HG03378 (cell line): ENCODE data around the gene FGFRL1.

Source experiments
- ATAC-seq: cut with Tn5 transposase; IDR thresholded peaks from one replicate; pipeline ENCODE4 v1.9.1; 2021; ENCODE audit warnings: mild to moderate bottlenecking, moderate library complexity; ENCODE audit not compliant: unreplicated experiment

FGFRL1 gene

DNA sequence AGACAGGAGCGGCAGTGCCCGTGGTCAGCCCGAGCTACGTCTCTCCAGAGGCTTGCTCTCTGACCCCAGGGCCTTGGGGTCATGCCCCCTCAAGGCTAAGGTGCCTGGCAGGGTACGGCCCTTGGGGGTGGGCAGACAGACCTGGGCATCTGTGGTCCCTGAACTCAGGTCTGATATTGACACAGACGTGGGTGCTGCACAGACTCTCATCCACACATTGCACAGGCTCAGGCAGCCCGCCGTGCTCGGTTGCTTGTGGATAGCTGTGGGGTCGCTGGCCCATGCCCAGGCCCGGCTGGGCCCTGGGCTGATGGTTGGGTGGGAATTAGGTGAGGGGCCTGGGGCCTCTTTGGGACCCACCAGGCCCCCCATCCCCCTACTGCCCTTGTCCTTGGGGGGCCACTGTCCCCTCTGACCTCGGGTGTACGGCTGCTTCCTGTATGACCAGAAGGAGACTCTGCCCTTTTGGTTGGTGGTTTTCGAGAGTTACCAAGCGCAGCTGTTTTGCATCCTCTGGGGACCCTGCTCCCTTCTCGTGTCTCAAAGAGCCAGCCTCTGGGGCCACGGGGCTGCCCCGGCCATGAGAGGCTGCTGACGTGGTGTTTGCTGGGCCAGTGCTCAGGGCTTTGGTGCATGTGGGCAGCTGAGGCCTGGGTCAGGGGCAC is 10.1 kb downstream of the FGFRL1 start:
- ATAC-seq = peak; percentile 77

DNA sequence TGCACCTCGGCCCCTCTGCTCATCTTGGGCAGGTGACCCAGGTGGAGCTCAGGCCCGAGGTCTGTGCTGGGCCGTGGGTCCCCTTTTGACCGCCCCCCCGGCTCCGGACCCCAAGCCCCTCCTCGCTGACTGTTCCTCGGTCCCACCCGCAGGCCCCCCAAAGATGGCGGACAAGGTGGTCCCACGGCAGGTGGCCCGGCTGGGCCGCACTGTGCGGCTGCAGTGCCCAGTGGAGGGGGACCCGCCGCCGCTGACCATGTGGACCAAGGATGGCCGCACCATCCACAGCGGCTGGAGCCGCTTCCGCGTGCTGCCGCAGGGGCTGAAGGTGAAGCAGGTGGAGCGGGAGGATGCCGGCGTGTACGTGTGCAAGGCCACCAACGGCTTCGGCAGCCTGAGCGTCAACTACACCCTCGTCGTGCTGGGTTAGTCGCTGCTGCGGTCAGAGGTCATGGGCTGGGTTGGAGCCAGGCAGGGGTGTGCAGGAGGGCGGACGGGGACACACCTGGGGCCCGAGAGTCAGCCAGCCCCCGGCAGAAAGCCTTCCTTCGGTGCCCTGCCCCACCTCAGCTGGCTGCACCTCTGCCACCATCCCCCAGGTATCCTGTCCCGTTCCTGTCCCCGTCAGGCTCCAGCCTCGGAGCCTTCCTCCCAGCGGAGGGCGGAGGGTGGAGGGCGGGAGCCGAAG is 10.8 kb downstream of the FGFRL1 start:
- no peak for ATAC-seq

DNA sequence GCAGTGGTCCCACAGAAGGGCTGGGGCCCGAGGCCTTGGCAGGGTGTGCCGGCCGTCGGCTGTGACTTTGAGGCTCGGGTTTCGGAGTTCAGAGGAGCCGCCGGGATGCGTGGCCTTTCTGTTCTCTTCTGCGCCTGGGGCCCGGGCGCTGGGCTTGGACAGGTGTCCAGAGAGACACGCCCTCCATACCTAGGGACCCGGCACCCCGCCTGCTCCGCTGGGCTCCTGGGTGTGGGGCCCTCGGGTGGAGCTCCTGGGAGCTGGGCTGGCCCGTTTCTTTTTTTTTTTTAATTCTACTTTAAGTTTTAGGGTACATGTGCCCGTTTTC is 11.3 kb downstream of the FGFRL1 start:
- ATAC-seq = no peak

DNA sequence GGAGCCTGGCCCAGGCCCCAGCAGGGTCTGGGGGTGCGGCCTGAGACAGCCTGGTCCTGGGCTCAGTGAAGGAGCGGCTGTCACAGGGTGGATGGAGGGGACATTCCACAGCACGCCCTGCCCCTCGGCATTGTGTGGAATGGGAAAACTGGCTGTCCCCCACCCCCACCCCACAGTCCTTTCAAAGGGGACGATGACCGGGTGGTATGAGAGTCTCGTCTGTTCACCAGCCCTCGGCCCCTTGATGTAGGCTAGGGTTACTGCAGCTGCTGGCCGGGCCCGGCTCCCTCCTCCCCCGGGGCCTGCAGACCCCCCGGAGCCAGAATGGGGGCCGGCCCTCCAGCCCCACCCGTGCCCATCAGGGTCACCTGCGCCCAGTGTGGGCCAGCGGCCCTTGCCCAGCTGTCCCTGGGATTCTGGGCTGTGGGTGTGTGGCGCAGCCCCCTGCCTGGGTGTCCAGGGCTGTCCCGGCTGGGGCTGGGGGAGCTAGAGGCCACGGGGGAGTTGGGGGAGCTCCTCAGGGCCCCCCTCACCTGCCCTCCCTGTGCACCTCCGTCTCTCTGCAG is 11.7 kb downstream of the FGFRL1 start:
- ATAC-seq = no peak

DNA sequence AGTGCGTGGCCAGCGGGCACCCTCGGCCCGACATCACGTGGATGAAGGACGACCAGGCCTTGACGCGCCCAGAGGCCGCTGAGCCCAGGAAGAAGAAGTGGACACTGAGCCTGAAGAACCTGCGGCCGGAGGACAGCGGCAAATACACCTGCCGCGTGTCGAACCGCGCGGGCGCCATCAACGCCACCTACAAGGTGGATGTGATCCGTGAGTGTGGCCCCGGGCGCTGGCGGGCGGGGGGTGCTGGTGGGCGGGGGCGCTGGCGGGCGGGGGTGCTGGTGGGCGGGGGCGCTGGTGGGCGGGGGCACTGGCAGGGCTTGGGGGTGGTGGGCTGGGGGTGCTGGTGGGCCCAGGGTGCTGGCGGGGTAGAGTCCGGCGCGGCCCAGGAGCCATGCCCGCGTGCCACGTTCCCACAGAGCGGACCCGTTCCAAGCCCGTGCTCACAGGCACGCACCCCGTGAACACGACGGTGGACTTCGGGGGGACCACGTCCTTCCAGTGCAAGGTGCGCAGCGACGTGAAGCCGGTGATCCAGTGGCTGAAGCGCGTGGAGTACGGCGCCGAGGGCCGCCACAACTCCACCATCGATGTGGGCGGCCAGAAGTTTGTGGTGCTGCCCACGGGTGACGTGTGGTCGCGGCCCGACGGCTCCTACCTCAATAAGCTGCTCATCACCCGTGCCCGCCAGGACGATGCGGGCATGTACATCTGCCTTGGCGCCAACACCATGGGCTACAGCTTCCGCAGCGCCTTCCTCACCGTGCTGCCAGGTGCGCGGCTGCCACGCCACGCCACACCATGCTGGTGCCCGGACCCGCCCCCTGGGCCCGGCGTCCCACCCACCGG is 12.7 kb downstream of the FGFRL1 start:
- no peak for ATAC-seq

DNA sequence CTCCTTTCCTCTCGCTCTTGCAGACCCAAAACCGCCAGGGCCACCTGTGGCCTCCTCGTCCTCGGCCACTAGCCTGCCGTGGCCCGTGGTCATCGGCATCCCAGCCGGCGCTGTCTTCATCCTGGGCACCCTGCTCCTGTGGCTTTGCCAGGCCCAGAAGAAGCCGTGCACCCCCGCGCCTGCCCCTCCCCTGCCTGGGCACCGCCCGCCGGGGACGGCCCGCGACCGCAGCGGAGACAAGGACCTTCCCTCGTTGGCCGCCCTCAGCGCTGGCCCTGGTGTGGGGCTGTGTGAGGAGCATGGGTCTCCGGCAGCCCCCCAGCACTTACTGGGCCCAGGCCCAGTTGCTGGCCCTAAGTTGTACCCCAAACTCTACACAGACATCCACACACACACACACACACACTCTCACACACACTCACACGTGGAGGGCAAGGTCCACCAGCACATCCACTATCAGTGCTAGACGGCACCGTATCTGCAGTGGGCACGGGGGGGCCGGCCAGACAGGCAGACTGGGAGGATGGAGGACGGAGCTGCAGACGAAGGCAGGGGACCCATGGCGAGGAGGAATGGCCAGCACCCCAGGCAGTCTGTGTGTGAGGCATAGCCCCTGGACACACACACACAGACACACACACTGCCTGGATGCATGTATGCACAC is 13.6 kb downstream of the FGFRL1 start:
- ATAC-seq = no peak

DNA sequence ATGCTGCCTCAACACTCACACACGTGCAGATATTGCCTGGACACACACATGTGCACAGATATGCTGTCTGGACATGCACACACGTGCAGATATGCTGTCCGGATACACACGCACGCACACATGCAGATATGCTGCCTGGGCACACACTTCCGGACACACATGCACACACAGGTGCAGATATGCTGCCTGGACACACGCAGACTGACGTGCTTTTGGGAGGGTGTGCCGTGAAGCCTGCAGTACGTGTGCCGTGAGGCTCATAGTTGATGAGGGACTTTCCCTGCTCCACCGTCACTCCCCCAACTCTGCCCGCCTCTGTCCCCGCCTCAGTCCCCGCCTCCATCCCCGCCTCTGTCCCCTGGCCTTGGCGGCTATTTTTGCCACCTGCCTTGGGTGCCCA is 14.7 kb downstream of the FGFRL1 start:
- ATAC-seq = peak; percentile 60

DNA sequence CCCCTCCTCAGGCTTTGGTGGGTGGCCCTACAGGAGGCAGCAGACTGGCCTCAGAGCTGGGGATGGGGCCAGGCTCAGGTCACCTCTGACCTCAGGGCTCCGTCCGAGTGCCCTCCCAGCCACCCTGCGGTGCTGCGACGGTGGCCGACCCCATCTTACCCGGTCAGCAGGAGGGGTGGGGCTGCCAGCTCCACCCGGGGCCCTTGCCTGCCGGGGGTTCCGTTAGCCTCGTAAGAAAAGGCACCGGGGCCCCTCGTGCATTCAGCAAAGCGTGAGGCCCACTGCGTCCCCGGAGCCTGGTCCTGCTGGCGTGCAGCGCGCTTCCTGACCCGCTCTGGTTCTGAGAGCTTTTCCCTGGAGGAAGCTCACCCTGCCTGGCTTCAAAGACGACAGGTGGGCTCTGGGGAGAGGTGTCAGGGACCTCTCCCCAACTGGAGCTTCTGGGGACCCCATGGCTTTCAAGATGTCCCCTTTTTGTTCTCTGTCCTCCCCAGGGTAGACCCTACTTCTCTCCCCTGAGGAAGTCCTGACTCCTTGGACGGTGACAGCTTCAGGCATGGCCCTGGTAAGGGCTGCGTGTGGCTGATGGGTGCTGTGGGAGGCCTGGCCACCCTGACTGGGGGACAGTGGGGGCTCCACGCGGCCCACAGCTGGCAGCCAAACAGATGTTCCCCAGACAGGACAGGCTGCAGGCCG is 15.9 kb downstream of the FGFRL1 start:
- no peak for ATAC-seq

DNA sequence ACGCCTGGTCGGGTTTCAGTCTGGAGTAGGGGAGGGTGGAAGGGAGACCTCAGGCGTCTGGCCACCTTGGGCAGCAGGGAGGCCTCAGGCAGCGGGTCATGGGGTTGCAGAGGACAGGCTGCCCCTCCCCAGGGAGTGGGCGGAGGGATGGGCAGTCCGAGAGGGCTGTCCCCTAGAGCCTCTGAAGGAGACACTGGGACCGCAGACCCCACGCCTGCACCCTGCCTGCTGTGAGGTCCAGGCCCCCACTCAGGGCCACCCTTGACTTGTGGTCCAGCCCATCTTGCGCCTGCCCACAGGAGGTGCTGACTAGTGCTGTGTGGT is 16.5 kb downstream of the FGFRL1 start:
- no peak for ATAC-seq

DNA sequence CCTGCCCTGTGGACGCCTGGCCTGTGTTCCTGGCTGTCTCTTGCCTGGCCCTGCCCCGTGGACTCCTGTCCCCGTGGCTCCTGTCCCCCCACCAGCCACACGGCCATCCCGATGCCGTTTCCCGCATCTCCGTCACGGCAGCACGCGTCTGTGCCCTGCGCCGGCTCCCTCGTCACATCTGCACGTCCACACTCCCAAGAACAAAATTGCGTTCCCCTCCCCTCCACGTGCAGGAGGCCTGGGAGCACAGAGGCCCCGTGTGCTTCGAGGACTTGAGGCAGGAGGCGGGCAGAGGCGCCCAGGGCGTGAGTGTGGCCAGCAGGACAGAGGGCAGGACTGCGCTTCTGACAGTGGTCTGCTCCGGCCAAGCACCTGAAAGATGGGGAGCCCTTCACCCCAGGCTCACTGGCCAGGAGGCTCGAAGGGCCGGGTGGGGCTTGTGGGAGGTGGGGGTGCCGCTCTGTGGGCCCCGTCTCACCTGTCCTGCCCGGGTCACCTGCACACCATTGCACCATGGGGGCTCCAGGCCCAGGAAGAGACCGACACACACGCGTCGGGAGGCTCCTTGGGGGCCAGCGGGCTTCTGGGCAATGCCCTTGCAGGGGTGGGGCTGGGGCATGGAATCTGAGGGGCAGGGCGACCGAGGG is 17.3 kb downstream of the FGFRL1 start:
- ATAC-seq = no peak

DNA sequence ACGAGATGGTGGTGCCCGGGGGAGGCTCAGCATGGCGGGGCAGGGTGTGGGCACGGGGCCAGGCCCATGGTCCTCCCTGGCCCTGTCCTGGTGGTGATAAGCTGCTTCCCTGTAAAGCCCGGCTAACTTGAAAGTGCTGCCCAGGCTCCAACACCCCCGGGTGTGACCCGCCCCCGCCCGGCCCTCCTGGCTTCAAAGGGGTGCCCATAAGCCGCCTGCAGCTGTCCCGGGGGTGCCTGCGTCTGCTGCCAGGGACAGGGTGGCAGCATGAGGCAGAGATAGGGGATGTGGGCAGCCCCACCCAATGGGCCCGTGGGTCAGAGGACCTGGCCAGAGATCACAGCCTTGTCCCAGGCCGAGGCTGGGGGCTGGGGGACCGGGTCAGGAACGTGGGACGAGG is 18.1 kb downstream of the FGFRL1 start:
- no peak for ATAC-seq

DNA sequence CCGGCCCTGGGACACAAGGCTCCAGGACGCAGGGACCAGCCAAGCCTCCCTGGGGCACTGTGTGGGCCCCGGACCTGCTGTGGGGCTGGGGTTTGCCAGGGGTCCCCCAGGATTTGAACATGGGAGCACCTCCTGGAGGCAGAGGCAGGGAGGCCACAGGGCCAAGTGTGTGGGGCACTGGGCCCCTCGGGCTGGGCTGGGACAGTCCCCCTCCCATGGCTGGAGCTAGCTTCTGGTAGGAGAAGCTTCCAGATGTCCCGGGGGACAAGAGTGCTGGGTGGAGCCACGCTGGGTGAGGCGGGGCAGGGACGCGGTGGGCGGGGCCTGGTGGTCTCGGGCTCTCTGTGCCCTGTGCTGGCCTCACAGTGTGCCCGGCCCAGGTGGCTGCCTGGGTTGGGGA is 18.6 kb downstream of the FGFRL1 start:
- no peak for ATAC-seq

DNA sequence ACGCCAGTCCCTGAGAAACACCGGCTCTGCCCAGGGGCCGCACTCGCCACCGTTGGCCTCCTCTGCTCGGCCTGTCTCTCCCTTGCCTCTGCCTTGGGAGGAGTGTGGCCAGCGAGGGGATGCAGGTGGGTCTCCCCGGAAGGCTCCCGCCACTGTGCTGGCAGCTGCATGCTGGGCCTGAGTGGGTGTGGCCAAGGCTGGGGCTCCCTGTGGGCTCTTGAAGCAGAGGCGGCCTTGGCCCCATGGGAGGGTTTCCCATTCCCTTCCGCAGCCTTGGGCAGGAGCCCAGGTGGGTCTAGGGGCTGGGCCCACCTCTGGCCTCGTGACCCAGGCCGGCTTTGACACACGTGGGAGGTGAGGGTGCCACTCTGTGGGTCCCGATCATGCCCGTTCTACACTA is 19.1 kb downstream of the FGFRL1 start:
- no peak for ATAC-seq

DNA sequence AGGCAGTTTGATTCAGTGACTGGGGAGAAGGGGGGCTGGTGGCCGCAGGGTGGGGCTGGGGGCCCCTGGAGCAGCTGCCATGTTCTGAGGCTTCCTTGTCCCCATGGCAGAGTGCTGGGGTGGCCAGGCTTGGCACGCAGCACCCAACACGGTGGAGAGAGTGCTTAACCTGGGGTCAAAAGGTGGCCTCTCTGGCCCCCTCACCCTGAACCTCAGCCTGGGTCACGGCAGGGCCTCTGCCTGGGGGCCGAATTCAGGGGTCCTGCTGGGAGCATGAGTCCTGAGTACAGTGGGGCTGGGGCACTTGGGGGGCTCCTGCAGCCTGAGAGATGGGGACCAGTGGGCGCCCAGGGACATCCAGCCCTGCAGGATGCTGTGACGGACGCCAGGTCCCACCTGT is 19.9 kb downstream of the FGFRL1 start:
- ATAC-seq = no peak

DNA sequence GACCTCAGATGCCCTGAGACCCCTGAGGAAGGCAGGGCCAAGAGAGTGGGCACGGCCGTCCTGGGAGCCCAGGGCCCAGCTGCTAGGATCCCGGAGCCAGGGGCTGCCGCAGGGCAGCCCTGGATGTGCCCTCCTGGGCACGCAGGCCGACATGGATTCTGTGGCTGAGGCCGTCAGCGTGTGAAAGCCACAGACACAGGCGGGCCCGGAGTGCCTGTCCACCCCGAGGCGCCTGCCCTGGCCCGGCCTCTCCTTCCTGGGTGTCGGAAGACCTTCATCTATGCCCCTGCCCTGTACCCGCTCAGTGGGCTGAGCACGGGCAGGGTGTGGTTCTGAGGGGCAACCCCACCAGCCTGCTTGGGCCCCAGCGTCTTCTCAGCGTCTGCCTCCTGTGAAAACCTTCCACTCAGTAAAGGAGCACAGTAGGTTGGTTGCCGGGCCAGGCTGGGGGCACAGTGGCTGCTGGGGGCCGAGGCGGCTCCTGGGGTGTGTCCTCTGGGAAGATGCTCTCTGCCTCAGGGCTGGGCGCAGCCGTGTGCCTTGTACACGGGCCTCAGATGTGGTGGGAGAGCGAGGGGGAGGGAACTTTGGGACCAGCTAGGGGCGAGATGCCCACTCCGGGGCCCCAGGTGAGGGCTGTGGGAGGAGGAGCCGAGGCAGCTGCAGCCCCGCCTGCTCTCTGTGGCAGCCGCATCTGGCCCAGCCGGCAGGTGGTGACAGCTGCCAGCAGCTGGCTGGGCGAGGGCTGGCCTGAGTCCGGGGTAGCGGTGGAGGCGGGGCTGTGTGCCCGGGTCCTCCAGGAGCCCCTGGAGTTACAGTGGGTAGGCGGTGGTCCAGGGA is 20.8 kb downstream of the FGFRL1 start:
- ATAC-seq = no peak

DNA sequence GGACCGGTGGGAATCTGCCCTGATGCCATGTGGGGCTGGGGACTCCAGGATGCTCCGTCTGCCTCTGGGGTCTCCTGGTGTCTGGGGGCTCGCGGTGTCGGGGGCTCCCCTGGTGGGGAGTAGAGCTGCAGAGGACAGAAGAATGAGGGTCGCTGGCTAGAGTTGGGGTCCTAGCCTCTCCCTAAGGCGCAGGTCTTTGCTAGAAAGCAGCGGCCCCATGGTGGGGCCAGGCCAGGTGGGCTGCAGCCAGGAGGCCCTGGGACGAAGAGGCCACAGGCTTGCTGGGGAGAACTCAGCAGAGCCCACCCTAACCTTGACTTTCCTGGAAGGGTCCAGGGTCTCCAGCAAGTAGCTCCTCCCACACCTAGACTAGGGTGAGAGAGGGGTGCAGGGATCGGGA is 21.4 kb downstream of the FGFRL1 start:
- ATAC-seq = no peak

DNA sequence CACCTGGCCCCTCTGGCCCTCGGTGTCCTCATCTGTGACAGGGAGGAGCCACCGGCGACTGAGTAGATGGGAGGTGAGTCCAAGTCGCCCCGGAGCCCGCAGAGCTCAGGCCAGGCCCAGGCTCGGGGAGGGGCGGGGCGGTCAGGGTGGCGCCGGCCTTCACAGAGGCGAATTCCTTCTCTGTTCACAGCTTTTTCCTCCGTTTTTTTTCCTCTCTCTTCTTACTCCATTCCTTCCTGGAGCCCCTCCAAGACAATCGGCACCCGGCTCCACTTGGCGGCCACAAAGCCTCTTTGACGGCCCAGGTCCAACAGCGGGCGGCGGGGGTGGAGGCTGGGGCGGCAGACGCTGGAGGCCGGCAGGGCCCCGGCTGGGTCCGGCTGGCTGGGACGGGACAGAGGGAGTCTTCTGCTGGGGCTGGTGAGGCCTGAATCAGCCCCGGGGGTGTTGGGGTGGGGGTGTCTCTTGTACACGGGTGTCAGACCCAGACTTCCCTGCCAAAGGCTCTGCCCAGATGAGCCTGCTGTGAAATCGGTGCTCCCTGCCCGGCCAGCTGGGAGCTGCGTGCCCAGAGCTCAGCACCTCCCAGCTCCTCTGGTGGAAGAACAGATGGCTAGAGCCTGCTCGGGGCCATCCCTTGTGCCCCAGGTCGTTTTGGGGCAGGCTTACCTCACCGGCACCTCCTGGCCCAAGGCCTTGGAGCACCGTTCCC is 22.6 kb downstream of the FGFRL1 start:
- no peak for ATAC-seq

DNA sequence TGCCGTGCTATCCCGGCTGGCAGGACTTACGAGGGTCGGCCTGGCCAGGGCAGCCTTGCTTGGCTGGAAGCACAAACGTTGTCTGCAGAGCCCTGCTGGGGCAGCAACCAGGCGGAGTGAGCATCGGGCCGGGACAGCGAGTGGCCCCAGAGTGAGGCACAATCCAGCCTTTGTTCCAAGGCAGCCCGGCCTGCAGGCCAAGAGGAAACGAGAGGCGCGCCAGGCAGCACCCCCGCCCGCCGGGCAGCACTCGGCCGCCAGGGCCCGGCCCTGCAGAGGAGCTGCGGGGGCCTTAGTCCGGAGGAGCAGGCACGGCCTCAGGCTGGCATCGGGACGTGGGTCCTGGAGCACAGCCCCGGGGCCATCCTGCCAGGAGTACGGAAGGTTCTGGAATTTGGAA is 24.1 kb downstream of the FGFRL1 start:
- no peak for ATAC-seq

DNA sequence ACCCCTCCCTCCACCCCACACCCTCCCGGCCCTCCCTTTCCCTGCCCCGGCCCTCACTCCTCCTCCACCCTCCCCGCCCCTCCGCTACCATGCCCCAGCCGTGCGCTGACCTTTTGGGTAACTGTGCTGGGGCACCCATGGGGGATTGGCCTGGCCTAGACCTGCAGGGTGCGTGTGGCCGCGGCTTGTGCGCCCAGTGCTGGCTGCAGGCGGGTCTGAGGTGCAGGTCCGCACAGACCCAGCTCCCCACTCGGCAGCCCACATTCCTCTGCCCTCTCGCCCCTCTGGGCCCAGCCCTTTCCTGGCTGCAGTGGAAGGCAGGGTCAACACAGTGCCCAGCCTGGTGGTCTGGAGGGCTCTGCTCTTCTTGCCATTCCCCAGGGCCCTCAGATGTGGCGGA is 24.7 kb downstream of the FGFRL1 start:
- ATAC-seq = no peak
